ENCODE results near the gene ADAMTSL1.

- TF ChIP-seq POLR2A (IDR thresholded peaks at IDR 0.05), result no peak
- no peak for TF ChIP-seq CTCF (IDR thresholded peaks at IDR 0.05)
- no peak for TF ChIP-seq EP300 (IDR thresholded peaks at IDR 0.05)
- TF ChIP-seq POLR2AphosphoS5 (IDR thresholded peaks at IDR 0.05), result no peak
Measured at GRCh38 chr9:18826248-18826647, 352.3 kb downstream of the ADAMTSL1 start.
